CD4-positive, alpha-beta T cell treated with Interleukin-17A for 4 hours (primary cell): ENCODE data around the gene CUTC.
"Not testable (repeated sequence)": the region's sequence is repeated elsewhere in the genome, so short reads cannot be mapped to it uniquely, and the experiment has no call there.

Experiments used
- DNase-seq: peaks from one replicate; pipeline ENCODE4 v3.0.0-alpha.2; 2020; ENCODE audit warnings: mixed read lengths

Gene CUTC, protein sequence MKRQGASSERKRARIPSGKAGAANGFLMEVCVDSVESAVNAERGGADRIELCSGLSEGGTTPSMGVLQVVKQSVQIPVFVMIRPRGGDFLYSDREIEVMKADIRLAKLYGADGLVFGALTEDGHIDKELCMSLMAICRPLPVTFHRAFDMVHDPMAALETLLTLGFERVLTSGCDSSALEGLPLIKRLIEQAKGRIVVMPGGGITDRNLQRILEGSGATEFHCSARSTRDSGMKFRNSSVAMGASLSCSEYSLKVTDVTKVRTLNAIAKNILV

DNA sequence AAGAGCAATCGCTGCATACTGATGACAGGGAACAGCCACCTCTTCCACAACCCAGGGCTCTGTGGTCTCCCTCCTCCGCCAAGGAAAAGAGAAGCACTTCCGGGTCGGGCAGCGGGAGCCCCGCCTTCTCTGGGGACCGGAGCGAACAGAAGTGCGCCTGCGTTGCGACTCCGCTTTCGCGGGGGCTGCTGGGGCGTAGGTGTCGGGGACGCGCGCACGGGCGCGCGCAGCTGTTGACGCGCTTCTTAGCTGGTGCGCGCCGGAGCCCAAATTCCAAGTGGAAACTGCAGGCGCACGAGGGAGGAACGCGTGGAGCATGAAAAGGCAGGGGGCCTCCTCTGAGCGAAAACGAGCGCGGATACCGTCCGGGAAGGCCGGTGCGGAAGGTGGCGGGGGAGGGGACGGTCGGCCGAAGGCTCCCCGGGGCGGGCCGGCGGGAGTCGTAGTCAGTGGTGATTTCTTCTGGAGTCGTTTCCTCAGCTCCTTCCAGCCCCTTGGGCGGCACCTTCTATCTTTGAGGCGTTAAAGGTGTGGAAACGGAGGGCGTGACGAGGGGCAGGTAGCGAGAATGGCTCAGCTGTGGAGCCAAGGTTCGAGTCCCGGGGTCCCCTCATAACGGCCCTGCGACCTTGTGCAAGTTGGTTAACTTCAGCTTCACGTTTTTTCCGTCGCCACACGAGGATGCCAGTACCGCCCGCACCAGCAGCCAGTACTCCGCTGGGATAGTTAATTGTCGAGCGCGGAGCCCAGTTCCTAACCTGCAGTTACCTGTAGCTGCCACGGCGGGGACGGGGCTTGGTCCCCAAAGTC, at the start of gene CUTC, which contains the start of gene COX15:
Gene CUTC, plus strand, starts transcription at position 202 of the 810 bp plus-strand sequence. Its CDS starts 115 bp downstream, at position 317.
Gene COX15, minus strand, starts transcription at position 95 of the 810 bp plus-strand sequence. Its CDS starts 78 bp downstream, at position 17.
- peak; percentile 96 for DNase-seq

DNA sequence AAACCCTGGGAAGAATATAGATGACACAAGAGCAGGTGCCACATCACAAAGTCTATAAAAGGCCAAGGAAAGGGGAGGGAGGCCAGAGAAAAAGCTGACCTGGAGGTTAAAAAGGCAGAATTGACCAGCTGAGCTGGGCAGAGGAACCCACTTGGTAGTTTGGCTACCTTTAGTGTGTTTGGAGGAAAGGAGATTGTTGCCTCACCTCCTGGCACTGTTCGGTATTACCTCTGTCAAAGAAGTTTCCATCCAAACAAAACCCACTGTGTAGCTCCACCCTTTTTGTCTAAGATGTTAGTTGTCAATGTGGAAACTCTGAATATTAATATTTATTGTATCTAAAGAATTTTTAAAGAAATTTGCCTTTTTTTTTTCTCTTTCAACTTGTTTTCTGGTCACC, 49.3 kb upstream of the CUTC start:
- DNase-seq = no peak

DNA sequence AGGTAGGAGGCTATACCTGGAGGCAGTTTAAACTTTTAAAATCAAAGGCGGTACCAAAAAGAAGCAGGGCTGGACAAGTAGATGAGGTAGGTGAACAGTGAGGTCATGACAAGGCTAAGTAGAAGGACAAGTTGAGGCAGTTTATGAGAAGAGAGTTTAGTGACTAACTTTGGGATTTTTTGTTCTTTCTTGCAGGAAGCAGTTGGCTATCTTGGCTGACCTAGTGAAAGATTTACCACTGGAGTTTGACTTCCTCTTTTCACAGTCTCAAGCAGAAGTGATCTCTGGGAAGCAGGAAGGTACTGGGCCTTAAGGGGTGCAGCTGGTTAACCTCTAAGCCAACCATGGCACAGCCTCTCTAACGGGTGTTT, 46.5 kb upstream of the CUTC start:
- no peak for DNase-seq

DNA sequence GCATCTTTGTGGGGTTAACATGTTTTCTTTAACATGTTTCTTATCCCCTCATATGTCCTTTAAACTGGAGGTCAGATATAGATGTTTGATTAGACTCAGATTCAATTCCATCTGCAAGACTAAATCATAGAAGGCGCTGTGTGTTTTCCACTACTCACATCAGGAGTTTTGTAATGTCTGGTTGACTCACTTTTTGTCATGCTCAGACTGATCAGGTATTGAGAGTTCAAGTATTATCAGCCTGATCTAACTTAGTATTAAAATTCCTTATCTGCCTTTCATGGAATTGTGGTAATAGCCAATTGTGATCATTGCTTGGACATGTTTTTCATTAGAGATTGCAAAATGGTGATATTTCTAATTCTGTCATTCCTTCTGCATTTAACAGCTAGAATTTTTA, 42.6 kb upstream of the CUTC start:
- DNase-seq = no peak

DNA sequence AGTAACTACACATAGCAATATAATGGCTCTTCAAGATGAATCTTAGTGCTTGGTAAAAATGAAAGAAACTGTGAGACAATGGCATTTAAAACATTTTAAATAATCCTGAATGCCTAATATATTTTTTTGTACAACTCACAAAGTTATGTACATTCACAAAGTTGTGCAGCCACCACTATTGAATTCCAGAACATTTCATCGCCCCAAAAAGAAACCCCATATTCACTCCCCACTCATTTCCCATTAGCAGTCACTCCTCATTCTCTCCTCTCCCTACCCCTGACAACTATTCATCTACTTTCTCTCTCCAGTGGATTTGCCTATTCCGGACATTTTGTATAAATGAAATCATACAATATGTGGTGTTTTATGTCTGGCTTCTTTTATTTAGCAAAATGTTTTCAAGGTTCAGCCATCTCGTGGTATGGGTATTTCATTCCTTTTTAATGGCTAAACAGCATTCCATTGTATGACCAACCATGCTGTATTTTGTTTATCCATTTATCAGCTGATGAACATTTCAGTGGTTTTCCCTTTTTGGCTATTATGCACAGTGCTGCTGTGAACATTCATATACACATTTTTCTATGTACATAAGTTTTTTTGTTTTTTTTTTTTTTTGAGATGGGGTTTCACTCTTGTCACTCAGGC, 38.0 kb upstream of the CUTC start:
- DNase-seq = no peak

DNA sequence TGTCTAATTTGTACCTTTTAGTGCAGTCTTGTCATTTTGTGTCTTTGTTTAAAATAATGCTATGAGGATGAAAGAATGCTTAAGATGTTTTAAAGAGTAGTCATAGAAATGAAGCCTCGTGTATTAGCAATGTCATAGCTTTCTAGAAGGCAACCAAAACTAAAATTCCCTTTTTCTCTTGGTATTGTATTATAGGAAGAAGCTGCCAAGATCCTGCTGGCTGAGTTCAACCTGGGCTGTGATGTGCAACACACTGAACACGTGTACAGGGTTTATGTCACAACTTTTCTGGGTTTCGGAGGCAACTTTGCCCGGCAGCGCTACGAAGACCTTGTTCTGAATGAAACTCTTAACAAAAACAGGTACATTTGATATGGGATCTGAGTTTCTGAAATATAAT, 36.3 kb upstream of the CUTC start:
- no peak for DNase-seq

DNA sequence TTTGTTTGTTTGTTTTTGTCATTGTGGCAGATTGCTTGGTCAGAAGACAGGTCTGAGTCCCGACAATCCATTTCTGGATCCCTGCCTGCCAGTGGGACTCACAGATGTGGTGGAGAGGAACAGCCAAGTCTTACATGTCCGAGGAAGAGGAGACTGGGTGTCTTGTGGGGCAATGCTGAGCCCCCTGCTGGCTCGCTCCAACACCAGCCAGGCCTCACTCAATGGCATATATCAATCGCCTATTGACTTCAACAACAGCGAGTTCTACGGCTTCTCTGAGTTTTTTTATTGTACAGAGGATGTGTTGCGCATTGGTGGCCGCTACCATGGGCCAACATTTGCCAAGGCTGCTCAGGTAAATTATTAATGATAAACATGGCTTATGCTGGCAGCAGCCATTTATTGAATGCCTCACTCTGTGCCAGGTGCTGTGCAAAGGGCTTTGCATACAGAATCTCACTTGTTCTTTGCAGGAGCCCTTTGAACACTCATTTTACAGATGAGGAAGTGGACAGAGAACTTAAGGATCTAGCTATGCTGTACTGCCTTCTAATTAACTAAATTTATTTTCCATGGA, 33.4 kb upstream of the CUTC start:
- peak; percentile 4 for DNase-seq

DNA sequence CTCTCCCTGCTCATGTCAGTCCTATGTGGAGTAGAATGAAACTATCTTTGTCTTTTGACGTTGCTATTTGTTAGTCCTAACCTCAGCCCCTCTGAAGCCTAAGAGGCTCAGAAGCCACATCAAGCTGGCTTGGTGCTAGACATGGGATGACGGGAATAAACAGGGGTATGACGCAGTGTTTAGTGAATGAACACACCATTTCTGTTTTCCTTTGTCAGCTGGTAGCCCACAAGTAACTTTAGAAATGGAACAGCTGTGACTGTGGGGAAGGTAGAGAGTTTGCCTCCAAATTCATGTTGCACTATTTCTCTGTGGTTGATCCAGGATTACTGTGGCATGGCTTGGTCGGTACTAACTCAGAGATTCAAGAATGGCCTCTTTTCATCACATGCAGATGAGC, 31.4 kb upstream of the CUTC start:
- no peak for DNase-seq

DNA sequence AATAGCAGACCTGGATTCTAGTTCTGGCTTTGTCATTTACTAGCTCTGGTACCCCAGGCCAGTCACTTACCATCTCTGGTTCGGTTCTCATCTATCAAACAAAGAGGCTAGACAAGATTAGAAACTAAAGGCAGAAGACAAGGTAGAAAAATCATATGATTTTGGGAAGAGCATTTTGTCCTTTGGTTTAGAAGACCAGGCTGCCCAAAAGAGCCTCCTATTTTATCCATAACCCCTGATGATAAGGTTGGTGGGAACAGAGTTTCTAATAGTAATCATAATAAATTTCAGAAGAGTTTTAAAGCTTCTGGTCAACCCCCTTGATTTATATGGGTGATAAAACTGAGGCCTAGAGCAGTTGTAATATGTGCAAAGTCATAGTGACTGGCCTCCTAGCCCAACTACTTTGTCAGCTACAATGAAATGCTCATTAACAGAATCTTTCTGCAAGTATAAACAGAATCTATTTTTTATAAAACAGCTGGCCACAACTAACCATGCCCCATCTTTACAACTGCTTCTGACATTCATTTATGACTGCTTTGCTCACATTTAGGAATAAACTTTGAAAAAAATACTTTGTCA, 23.5 kb upstream of the CUTC start:
- DNase-seq = no peak

DNA sequence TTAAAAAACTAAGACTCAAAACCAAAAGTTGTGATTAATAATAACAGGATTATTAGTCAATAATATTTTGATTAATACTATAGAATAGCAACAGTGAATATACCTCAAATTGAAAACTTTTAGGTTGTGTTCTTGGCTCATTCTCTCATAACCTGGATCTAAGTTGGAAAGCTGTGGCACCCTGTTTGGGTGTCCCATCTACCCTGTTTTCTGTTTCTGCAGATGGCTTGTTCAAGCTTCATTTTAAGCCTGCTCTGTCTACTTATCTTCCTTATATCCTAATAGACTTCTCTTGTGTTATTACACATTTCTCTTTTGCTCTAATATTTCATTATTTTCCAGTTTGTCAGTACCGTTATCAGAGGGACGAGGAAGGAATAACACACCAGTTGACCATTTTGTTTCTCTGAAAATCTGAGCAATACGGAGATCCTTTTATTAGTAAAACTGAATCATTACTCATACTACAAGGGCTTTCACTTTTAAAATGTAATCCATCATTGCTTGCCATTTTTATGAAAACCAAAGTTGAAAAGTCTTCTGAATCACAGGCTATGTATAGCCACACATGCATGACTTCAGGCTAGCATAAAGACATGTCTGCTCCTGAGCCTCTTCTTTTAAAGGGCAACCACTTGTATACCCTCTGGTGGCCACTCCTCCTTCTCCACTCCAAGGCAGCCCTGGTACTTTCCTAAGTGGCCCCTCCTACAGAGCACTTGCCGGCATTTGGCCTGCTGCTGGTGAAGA, 22.4 kb upstream of the CUTC start:
- no peak for DNase-seq

DNA sequence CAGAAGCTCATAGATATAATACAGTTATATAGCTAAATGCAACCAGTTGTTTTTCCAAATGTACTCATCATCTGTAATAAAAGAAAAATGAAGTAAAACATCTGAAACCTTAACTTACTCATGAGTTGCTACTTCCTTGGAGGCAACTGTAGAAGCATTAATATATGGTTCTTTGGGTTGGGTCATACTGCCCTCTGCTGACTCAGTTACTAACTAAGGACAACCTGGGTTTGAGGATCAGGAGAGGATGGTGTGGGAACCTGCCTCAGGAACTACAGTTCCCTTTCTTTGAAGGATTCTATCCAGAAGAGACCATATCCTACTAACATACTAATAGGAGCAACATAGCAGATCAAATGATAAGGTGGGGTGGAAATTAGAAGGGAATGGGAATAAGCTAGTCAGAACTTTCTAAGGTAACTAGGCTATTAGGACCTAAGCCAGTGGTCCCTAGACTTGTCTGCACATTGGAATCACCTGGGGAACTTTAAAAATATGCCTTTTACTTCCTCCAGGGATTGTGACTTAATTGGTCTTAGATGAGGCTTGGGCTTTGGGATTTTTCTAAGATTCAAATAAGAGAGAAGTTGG, 20.8 kb upstream of the CUTC start:
- DNase-seq = peak; percentile 37

DNA sequence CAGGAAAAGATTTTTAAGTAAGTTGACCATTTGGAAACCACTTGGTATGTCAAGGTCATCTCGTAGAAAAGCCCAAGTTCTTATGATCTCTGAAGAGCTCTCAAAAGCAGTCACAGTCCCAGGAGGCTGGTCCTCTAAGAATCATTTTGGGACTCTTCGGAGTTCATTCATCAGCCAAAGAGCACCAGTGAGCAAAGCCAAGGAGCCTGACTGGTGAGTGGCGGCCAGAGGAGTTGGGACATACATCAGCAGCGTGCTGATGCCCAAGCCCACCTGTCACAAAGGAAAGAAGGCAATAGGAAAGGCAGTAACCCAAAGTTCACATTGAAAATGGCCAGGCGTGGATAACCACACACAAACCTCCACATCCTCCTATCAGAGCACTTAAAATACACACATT, 17.6 kb upstream of the CUTC start:
- DNase-seq = no peak

DNA sequence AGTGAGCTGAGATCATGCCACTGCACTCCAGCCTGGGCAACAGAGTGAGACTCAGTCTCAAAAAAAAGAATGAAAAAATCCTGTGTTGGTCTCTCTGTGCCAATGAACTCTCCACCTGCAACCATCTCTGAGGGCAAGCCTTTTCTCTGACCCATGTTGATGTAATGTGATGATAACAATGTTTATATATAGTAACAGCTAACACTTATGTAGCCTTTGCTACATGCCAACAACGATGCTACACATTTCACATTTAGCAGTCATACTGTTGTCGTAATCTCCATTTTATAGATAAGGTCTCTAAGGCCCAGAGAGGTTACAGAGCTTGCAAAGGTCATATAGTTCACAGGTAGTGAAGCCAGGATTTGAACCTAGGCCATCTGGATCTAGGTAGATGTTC, 11.6 kb upstream of the CUTC start:
- no peak for DNase-seq

DNA sequence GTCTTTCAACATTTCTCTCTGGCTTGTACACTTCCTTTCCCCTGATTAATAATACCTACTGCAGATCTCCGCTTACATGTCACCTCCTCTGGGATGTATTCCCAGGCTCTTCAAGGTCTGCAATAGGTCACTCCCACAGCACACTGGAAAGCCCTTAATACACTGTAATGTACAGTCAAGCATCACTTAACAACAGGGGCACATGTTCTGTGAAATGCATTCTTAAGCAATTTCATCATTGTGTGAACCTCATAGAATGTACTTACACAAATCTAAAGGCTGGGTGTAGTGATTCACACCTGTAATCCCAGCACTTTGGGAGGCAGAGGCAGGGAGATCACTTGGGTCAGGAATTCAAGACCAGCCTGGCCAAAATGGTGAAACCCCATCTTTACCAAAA, 2.0 kb upstream of the CUTC start:
- no peak for DNase-seq

DNA sequence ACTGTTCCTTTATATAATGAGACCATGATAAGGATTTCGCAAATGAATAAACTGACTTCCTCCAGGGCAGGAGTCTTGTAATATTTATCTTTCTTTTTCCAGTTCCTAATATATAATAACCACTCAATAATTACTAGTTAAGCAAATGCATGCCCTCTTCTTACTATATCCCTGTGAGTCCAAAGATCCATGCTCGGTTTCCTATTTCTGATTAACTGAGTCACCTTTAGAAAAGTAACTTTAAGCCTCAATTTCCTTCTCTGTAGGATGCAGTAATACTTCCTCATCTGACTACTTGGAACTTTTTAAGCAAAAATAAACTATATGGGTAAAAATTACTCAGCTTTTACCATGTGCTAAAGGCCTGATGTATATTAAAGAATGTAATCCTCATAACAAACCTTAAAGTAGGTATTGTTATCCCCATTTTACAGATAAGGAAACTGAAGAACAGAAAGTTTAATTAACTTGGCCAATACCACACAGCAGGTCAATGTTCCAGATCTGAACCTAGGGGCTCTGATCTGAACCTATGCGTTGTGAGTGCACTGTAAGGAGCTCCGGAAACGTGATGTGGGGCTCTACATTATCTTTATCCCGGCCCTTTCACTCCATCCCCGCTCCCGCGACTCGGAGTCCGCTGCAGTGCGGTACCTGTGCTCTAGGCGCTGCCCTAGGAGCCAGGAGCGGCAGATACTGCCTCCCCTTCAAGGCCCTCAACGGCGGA, 565 bp upstream of the CUTC start:
- no peak for DNase-seq

DNA sequence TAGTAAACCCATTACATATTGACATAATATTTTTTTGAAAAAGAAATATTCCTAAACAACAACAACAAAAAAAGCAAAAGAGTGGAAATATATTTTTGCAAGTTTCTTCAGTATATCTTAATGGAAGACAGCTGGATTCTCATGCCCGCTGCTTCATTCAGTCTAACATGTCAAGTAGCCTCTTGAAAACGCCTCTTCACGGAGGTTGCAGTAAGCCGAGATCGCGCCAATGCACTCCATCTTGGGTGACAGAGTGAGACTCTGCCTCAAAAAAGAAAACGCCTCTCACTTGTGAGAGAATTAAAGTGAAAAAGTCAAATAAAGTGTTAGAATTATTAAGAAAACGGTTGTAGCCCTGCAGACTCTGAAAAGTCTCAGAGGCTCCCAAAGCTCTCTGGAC, 1.3 kb downstream of the CUTC start:
- peak; percentile 7 for DNase-seq

DNA sequence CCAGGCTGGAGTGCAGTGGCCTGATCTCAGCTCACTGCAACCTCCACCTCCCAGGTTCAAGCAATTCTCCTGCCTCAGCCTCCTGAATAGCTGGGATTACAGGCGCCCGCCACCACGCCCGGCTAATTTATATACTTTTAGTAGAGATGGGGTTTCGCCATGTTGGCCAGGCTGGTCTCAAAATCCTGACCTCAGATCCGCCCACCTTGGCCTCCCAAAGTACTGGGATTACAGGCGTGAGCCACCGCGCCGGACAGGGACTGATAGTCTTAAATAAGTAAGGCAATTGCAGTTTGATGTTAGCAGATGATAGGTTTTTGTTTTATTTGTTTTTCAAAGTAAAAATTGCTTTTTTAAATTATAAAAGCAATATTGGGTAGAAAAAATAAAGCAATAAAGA, 2.1 kb downstream of the CUTC start:
- not testable (repeated sequence) for DNase-seq

DNA sequence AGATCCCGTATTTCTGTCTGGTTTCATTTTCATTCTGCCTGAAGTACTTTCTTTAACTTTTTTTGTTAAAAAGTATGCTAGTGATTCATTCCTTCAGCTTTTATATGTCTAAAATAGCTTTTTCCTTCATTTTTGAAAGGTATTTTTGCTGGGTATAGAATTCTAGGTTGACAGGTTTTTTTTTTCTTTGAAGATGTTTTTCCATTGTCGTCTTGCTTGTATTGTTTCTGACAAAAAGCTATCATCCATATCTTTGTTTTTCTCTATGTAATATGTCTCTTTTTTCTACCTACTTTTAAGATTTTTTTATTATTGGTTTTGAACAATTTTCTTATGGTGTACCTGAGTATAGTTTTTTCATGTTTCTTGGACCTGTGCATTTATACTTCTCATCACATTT, 8.2 kb downstream of the CUTC start:
- no peak for DNase-seq

DNA sequence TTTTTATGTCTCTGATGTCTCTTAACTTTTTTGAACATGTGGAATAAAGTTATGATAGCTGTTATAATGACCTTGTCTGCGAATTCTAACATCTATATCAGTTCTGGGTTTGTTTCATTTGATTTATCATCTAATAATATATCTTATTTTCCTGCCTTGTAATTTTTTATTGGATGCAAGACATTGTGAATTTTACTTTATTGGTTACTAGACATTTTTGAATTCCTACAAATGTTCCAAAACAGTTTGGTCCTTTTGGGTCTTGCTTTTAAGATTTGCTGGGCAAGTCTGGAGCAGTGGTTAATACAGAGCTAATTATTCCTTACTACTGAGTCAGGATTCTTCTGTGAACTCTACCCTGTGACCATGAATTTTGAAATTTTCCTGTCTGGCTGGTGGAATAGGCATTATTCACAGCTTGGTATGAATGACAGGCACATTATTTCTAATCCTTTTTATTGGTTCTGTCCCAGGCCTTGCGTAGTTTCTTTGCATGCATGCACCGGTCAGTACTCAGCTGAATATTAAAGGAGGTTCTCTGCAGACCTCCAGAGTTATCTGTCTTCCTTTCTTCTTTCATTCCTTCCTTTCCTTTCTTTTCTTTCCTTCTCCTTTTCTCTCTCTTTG, 9.0 kb downstream of the CUTC start:
- no peak for DNase-seq

DNA sequence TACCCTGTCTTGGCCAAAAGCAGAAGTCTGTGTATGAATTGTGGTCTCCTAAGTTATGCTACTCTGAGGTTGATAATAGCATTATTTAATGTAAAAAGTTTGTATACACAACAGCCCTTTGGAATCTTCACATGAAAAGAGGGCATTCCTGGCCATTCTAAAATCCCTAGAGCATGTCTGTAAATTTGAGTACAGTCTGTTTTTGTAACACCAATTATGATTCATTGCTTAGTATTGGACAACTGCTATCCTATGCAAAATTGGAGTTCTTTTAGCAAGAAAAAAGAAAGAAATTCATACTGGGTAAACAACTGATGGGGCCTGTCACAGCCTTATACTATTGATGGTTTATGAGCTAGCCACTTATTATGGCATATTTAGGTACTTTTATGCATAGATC, 10.2 kb downstream of the CUTC start:
- DNase-seq = no peak

DNA sequence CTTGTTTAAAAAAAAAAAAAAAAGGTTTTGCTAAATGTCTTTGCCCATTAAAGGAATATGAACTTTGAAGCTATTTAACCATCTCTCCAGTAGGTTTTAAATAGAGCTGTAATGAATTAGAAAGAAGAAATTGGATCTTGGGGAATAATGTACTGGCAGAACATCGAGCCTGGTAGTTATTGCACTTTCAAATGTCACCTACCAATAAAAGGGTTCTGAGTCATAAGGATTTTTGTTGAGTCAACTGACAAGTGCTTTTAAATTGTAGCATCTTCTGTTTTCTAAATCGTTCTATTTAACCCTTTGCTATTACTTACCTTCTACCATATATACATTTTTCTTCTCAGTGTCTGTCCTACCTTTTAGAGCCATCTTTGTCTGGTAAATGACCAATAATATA, 10.7 kb downstream of the CUTC start:
- no peak for DNase-seq
